Mesendoderm (in vitro differentiated cells): ENCODE results near the gene SLAMF7.
A peak's percentile ranks its signal among the peaks of the same experiment; 100 is the strongest.

Experiments
- DNase-seq: peaks from one replicate; pipeline ENCODE4 v3.0.0; 2013
- H2AK5ac ChIP-seq: 2 replicates; pipeline ENCODE4 v1.6.1; 2013; ENCODE audit warnings: low read length, inconsistent platforms
- H2BK120ac ChIP-seq: 2 replicates; pipeline ENCODE4 v1.6.1; 2013; ENCODE audit warnings: low read depth, mild to moderate bottlenecking, low read length, moderate library complexity, mixed read lengths
- H2BK15ac ChIP-seq: replicated peaks from 2 replicates; pipeline ENCODE4 v1.6.1; 2013; ENCODE audit warnings: low read depth, mild to moderate bottlenecking, moderate library complexity
- H2BK5ac ChIP-seq: 2 replicates; pipeline ENCODE4 v1.6.1; 2013; ENCODE audit warnings: low read length, inconsistent platforms
- H3K18ac ChIP-seq: 2 replicates; pipeline ENCODE4 v1.6.1; 2013; ENCODE audit warnings: mild to moderate bottlenecking, low read length, mixed read lengths
- H3K23ac ChIP-seq: one replicate; pipeline ENCODE4 v1.6.1; 2013; ENCODE audit warnings: low read length
- H3K27ac ChIP-seq: 2 replicates; pipeline ENCODE4 v1.5.1; 2013; ENCODE audit warnings: low read depth, mild to moderate bottlenecking, inconsistent platforms, low read length, moderate library complexity
- H3K27me3 ChIP-seq: 2 replicates; pipeline ENCODE4 v1.6.1; 2013; ENCODE audit warnings: low read length, control low read depth, mild to moderate bottlenecking, inconsistent platforms; ENCODE audit not compliant: insufficient read depth, poor library complexity
- H3K36me3 ChIP-seq: 2 replicates; pipeline ENCODE4 v1.6.1; 2013; ENCODE audit warnings: low read length, inconsistent platforms; ENCODE audit not compliant: control insufficient read depth, insufficient read depth
- H3K4ac ChIP-seq: one replicate; pipeline ENCODE4 v1.6.1; 2013; ENCODE audit warnings: low read depth, mild to moderate bottlenecking, low read length, moderate library complexity
- H3K4me1 ChIP-seq: 2 replicates; pipeline ENCODE4 v1.6.1; 2013; ENCODE audit warnings: low read depth, low read length, inconsistent platforms; ENCODE audit not compliant: control insufficient read depth
- H3K4me2 ChIP-seq: 2 replicates; pipeline ENCODE4 v1.6.1; 2013; ENCODE audit warnings: low read length
- H3K4me3 ChIP-seq: 2 replicates; pipeline ENCODE4 v1.5.1; 2013; ENCODE audit warnings: mild to moderate bottlenecking, low read length
- H3K56ac ChIP-seq: one replicate; pipeline ENCODE4 v1.6.1; 2013; ENCODE audit warnings: low read length
- H3K79me1 ChIP-seq: 2 replicates; pipeline ENCODE4 v1.6.1; 2013; ENCODE audit warnings: low read length, inconsistent platforms
- H3K79me2 ChIP-seq: 2 replicates; pipeline ENCODE4 v1.6.1; 2013; ENCODE audit warnings: mild to moderate bottlenecking, low read length; ENCODE audit not compliant: control insufficient read depth, insufficient read depth
- H3K9ac ChIP-seq: 2 replicates; pipeline ENCODE4 v1.6.1; 2013; ENCODE audit warnings: low read length, inconsistent platforms
- H4K5ac ChIP-seq: one replicate; pipeline ENCODE4 v1.6.1; 2013; ENCODE audit warnings: low read length
- H4K8ac ChIP-seq: one replicate; pipeline ENCODE4 v1.6.1; 2013; ENCODE audit warnings: low read depth, mild to moderate bottlenecking, control low read depth, low read length, moderate library complexity
- WGBS: extraction: QIAGEN DNeasy Blood & Tissue Kit; methylation state at CpG from one replicate; pipeline ENCODE4 v1.1.7; 2013; ENCODE audit warnings: low lambda C conversion rate, missing lambda C conversion rate; ENCODE audit not compliant: insufficient coverage; ENCODE audit errors: extremely low coverage; 5-methylcytosine and 5-hydroxymethylcytosine counted together

SLAMF7 gene

GRCh38 chr1:160789702-160790611 is 50.9 kb downstream of the SLAMF7 start:
- no CpG with 5 or more reads among the region's 13 CpGs for WGBS

GRCh38 chr1:160794376-160794775 is 55.3 kb downstream of the SLAMF7 start:
- H3K36me3 ChIP-seq: no peaks in the 10 kb centered on the region
- H3K4ac ChIP-seq: no peak overlapping the region
- H2BK15ac ChIP-seq: no peak overlapping the region
- no peak overlapping the region for H2BK5ac ChIP-seq
- H4K8ac ChIP-seq: no peak overlapping the region
- no peaks in the 10 kb centered on the region for H3K4me1 ChIP-seq
- H3K79me1 ChIP-seq: no peaks in the 10 kb centered on the region
- H3K4me3 ChIP-seq: no peak overlapping the region
- DNase-seq: no peak
- H3K23ac ChIP-seq: no peak overlapping the region
- no peak overlapping the region for H3K18ac ChIP-seq
- no peaks in the 10 kb centered on the region for H3K79me2 ChIP-seq
- no peak overlapping the region for H3K4me2 ChIP-seq
- no peak overlapping the region for H3K9ac ChIP-seq
- H3K27me3 ChIP-seq: no peaks in the 10 kb centered on the region
- no peak overlapping the region for H4K5ac ChIP-seq
- no peak overlapping the region for H2BK120ac ChIP-seq
- no peak overlapping the region for H3K27ac ChIP-seq
- no CpG with 5 or more reads among the region's 3 CpGs for WGBS
- H2AK5ac ChIP-seq: no peak overlapping the region
- no peak overlapping the region for H3K56ac ChIP-seq

More at GRCh38 chr1:160789702-160790611, 50.9 kb downstream of the SLAMF7 start:
- H3K4me3 ChIP-seq: no peak overlapping the region
- H3K23ac ChIP-seq: no peak overlapping the region
- no peak overlapping the region for H3K18ac ChIP-seq
- H3K27me3 ChIP-seq: no peaks in the 10 kb centered on the region
- no peak overlapping the region for H2BK120ac ChIP-seq
- H4K5ac ChIP-seq: no peak overlapping the region
- H3K4ac ChIP-seq: no peak overlapping the region
- no peaks in the 10 kb centered on the region for H3K79me2 ChIP-seq
- DNase-seq: no peak
- H3K27ac ChIP-seq: no peak overlapping the region
- no peak overlapping the region for H3K4me2 ChIP-seq
- no peaks in the 10 kb centered on the region for H3K79me1 ChIP-seq
- H2BK5ac ChIP-seq: no peak overlapping the region
- H3K4me1 ChIP-seq: no peaks in the 10 kb centered on the region
- H3K36me3 ChIP-seq: no peaks in the 10 kb centered on the region
- no peak overlapping the region for H3K56ac ChIP-seq
- H4K8ac ChIP-seq: no peak overlapping the region
- H2AK5ac ChIP-seq: no peak overlapping the region
- H3K9ac ChIP-seq: no peak overlapping the region
- no peak overlapping the region for H2BK15ac ChIP-seq

GRCh38 chr1:160795951-160796383 is 56.9 kb downstream of the SLAMF7 start, which contains the start of gene LY9:
Gene LY9 (plus strand): TSS chr1:160796174. CDS start chr1:160796188, 14 bp downstream.
- WGBS: no CpG with 5 or more reads among the region's 4 CpGs
- H3K18ac ChIP-seq: no peak within 1 kb of the TSS
- H3K4me1 ChIP-seq: no peaks in the 10 kb centered on the region
- H3K36me3 ChIP-seq: no peaks in the 10 kb centered on the region
- no peak within 1 kb of the TSS for H3K4me2 ChIP-seq
- no peak within 1 kb of the TSS for H3K27ac ChIP-seq
- no peaks in the 10 kb centered on the region for H3K27me3 ChIP-seq
- H3K4me3 ChIP-seq: no peak within 1 kb of the TSS
- no peak within 1 kb of the TSS for H3K56ac ChIP-seq
- H3K79me2 ChIP-seq: no peaks in the 10 kb centered on the region
- no peak within 1 kb of the TSS for H2BK120ac ChIP-seq
- no peak within 1 kb of the TSS for H3K23ac ChIP-seq
- no peaks in the 10 kb centered on the region for H3K79me1 ChIP-seq
- no peak within 1 kb of the TSS for H3K4ac ChIP-seq
- H3K9ac ChIP-seq: no peak within 1 kb of the TSS
- no peak within 1 kb of the TSS for H4K5ac ChIP-seq
- no peak within 1 kb of the TSS for H2AK5ac ChIP-seq
- no peak within 1 kb of the TSS for H2BK15ac ChIP-seq
- no peak within 1 kb of the TSS for H2BK5ac ChIP-seq
- DNase-seq: no peak
- no peak within 1 kb of the TSS for H4K8ac ChIP-seq

GRCh38 chr1:160797271-160797709 is 58.2 kb downstream of the SLAMF7 start:
- H3K23ac ChIP-seq: peak overlapping the region; percentile 68
- no CpG with 5 or more reads among the region's 3 CpGs for WGBS
- no peak overlapping the region for H3K9ac ChIP-seq
- no peak overlapping the region for H3K4me3 ChIP-seq
- H2BK15ac ChIP-seq: no peak overlapping the region
- H2AK5ac ChIP-seq: no peak overlapping the region
- no peaks in the 10 kb centered on the region for H3K79me1 ChIP-seq
- H3K4me1 ChIP-seq: no peaks in the 10 kb centered on the region
- H3K56ac ChIP-seq: no peak overlapping the region
- no peak overlapping the region for H4K5ac ChIP-seq
- no peak overlapping the region for H2BK5ac ChIP-seq
- no peak overlapping the region for H4K8ac ChIP-seq
- H3K27ac ChIP-seq: no peak overlapping the region
- no peak overlapping the region for H2BK120ac ChIP-seq
- no peak overlapping the region for H3K18ac ChIP-seq
- no peaks in the 10 kb centered on the region for H3K27me3 ChIP-seq
- H3K4ac ChIP-seq: no peak overlapping the region
- no peak for DNase-seq
- no peaks in the 10 kb centered on the region for H3K36me3 ChIP-seq
- H3K4me2 ChIP-seq: no peak overlapping the region
- no peaks in the 10 kb centered on the region for H3K79me2 ChIP-seq

GRCh38 chr1:160797861-160798273 is 58.8 kb downstream of the SLAMF7 start:
- H2BK120ac ChIP-seq: no peak overlapping the region
- H3K27me3 ChIP-seq: no peaks in the 10 kb centered on the region
- H2BK15ac ChIP-seq: no peak overlapping the region
- no peak overlapping the region for H3K27ac ChIP-seq
- no peak overlapping the region for H3K23ac ChIP-seq
- H3K4me1 ChIP-seq: no peaks in the 10 kb centered on the region
- DNase-seq: no peak
- H4K8ac ChIP-seq: no peak overlapping the region
- H4K5ac ChIP-seq: no peak overlapping the region
- H3K79me2 ChIP-seq: no peaks in the 10 kb centered on the region
- no peaks in the 10 kb centered on the region for H3K36me3 ChIP-seq
- H2BK5ac ChIP-seq: no peak overlapping the region
- no peak overlapping the region for H2AK5ac ChIP-seq
- no peak overlapping the region for H3K56ac ChIP-seq
- no peak overlapping the region for H3K4me2 ChIP-seq
- no peaks in the 10 kb centered on the region for H3K79me1 ChIP-seq
- H3K4ac ChIP-seq: no peak overlapping the region
- no peak overlapping the region for H3K4me3 ChIP-seq
- H3K18ac ChIP-seq: no peak overlapping the region
- H3K9ac ChIP-seq: no peak overlapping the region
- no CpG with 5 or more reads among the region's 4 CpGs for WGBS
